GM21786 (cell line): ENCODE measurements around the gene SLC27A2.
"Not testable (repeated sequence)": the region's sequence is repeated elsewhere in the genome, so short reads cannot be mapped to it uniquely, and the experiment has no call there.

ENCODE experiments used
- ATAC-seq: cut with Tn5 transposase; IDR thresholded peaks from one replicate; pipeline ENCODE4 v1.9.1; 2021; ENCODE audit not compliant: unreplicated experiment

SLC27A2 gene

DNA sequence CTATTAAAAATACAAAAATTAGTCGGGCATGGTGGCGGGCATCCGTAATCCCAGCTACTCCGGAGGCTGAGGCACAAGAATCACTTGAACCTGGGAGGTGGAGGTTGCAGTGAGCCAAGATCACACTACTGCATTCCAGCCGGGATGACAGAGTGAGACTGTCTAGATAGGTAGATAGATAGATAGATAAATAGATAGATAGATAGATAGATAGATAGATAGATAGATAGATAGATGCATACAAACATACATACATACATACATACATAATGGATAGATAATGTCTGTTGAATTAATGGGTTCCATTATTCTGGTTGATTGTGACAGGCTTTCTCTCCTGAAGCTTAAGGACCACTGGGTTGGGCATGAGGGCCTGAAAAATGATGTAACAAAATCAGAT lies 6.8 kb downstream of the SLC27A2 start:
- not testable (repeated sequence) for ATAC-seq

GRCh38 chr15:50189633-50190032 lies 7.6 kb downstream of the SLC27A2 start:
- no peak for ATAC-seq

DNA sequence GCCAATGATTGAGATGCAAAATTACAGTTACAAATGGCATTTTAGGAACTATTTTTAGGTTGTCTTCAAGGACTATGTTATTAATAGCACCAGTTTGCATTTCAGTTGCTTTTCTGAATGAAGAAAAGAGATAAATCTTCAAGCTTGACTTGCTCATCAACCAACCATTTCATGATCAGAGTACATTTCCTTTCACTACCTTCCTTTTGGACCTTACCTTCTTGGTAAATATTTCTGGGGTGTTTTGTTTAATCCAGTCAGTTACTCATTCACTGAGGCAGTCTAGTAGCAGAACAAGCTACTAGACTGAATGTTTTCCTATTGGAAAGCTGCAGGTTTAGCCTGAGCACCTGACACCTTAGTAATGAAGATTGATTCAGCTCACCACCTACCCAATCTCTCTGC lies 8.2 kb downstream of the SLC27A2 start:
- ATAC-seq = peak; percentile 50

- ATAC-seq = no peak
These were observed 8.7 kb downstream of the SLC27A2 start for GRCh38 chr15:50190723-50191122.

GRCh38 chr15:50192164-50192563 lies 10.2 kb downstream of the SLC27A2 start:
- no peak for ATAC-seq

DNA sequence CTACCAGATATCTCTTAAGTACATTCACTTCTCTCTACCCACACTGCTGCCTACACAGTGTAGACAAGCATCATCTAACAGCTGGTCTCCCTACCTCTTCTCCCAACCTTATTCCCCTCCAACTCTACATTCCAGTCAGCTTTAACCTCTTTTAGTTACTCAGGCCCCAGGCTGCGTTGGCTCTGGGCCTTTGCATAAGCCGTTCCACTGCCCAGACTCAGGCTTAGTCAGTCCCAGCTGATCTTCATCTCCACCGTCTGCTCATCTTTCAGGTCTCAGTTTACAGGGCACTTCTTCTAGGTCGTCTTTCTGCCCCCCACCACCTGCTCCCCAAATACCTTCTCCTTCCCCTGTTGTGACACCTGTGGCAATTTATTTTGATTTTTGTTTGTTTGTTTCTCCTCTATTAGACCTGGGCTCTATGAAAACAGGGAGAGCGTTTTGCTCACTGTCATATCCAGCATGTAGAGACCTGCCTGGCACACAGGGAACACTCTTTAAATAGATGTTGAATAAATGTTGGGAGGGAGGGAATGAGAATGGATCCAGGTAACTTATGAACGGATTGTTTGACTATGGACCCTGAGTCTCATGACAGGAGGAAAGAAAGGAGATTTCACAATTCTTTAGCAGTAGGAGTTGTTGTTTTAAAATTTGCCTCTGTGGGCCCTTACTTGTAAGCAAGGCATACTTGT lies 11.1 kb downstream of the SLC27A2 start:
- no peak for ATAC-seq

DNA sequence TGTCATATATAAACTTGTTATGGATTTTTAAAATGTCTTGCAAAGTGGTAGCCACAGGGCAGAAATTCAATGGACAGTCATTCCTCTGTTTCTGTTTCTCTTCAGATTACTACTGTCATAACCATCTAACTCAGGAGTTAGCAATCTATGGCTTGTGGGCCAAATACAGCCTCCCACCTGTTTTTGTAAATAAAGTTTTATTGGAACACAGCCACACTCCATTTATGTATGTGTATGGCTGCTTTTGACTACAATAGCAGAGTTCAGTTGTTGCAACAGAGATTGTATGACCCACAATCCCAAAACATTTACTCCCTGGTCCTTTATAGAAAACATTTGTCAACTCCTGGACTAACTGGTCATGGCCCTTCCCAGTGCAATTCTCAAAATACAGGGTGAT lies 20.0 kb downstream of the SLC27A2 start:
- ATAC-seq = no peak

GRCh38 chr15:50206020-50206419 lies 24.0 kb downstream of the SLC27A2 start:
- ATAC-seq = no peak

DNA sequence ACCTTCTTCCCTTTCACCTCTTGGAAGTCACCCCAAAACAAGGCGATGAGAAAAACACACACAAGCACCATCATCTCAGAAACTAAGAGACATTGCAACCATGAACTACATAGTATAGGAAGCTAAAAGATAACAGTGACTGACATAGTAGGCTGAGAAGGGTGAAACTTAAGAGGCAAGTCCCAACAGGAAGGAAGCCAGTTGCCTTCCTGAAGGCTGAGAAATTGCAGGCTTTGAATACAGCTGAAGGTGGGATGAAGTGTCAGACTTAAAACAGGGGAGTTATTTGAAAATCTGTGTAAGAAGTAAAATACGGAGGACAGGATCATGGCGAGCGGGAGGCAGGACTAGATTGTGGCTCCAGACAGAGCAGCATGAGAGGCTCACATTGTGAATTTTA lies 27.8 kb downstream of the SLC27A2 start:
- no peak for ATAC-seq

- ATAC-seq = no peak
These were observed 28.6 kb downstream of the SLC27A2 start for GRCh38 chr15:50210462-50211157.

GRCh38 chr15:50218291-50218690 lies 36.3 kb downstream of the SLC27A2 start:
- no peak for ATAC-seq

- ATAC-seq = no peak
These were observed 36.7 kb downstream of the SLC27A2 start for GRCh38 chr15:50218691-50219090.

GRCh38 chr15:50219820-50220219 lies 37.8 kb downstream of the SLC27A2 start:
- no peak for ATAC-seq

DNA sequence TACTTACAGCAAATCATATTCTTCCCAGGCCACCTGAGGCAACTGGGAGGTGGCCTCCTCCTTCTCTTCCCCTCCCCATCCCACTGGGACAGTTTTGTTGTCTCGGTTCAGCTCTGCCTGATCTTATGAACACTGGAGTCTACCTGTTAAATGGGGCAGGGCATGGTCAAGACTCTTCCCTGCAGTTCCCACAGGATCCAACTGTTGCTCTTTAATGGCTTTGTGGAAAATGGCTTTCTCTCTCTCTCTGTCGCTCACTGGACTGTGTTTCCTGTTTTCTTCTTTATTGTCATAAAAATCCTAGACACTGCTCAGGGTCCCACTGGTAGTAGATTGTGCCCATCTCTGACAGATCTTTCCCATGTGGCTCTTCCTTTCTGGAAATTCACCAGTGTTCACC lies 40.2 kb downstream of the SLC27A2 start:
- no peak for ATAC-seq

GRCh38 chr15:50224606-50225005 lies 42.6 kb downstream of the SLC27A2 start:
- no peak for ATAC-seq

DNA sequence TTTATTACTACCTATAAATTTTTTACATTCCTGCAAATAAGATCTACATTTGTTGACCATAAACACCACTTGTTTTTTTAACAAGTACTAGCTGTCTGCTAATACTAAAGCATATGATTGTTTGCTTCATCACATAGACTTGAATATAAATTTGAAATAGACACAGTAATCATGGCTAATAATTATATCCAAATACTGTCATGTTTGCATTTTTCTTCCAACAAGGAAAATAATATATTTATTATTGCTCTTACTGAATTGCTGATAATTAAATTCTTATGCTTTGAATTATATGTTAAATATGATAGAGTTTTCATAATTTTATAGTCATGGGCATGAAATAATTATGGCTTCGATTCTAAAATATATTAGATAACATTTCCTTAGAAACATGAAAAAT lies 43.1 kb downstream of the SLC27A2 start:
- no peak for ATAC-seq

DNA sequence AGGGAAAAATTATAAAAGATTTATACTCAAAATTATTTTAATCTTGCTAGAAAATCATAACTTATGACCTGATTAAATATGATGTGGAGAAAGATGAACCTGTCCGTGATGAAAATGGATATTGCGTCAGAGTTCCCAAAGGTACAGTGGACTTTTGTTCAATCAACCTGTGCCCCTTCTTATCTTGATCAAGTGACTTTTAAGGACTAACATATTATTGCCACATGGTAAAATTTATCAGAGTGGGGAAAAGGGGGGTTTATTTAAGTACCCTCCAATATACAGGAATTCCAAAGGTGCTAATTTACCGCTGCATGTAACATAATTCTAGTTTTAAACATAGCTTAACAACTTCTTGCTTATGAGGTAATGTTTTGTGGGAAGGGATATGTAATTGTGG lies 43.9 kb downstream of the SLC27A2 start:
- no peak for ATAC-seq

GRCh38 chr15:50227076-50227475 lies 45.1 kb downstream of the SLC27A2 start:
- no peak for ATAC-seq

GRCh38 chr15:50228866-50229265 lies 46.9 kb downstream of the SLC27A2 start:
- ATAC-seq = no peak

DNA sequence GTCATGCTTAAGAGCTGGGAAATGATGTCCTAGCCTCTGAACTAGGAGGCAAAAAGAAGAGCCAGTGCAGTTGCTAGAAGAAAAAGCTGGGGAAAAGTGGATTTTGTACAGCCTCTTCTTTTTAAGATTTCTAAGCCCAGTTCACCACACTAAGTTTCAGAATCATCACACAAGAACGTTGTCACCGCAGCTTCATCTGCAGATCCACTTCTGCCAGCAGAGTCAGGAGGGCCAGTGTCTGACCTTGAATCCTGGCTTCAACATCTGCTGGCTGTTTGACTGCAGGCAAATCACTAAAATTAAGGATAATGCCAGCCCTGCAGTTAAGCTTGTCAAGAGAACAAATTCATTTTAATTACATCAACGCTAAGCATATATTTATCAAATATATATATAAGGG lies 47.3 kb downstream of the SLC27A2 start:
- no peak for ATAC-seq

DNA sequence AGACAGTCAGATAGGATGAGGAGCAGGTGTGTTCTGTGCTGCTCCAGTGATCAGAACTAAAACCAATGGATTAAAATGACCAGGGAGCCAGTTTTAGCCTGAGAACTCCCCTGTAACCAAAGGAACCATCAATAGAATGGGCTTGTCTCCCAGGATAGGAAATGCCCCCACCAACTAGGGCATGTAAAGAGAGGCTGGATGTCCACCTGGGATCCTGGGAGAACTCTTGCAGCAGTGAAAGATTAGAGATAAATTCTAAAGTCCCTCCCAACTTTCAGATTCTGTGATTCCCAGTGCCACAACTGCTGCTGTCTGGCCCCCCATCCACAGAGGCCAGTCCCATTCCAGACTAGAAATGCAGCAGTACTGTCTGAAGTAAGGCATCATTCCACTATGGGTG lies 49.8 kb downstream of the SLC27A2 start:
- ATAC-seq = no peak

DNA sequence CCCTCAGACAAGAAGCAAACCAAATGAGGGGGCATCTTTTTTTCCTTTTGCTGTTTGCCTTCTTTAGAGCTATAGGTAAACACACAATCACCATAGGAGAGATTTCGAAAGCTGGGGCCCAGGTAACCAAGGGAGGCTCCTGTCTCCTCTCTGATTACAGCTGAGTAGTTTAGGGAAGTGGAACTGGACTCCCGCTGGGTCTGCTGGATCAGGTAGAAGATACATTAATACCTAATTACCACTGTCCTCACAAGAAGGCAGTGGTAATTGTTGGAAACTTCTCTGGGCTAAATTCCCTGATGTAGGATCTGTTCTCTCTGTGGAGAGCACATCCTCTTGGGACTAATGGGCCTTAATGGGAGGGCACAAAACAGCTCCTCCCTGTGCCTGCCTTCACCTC lies 50.8 kb downstream of the SLC27A2 start:
- ATAC-seq = no peak
